WTC11 (cell line): ENCODE data around the gene ESAM. TPM values are rescaled to one million over a fixed set of nuclear protein-coding genes. Genes with fewer than 3 reads are reported as not detected.

Source experiments
- ATAC-seq: fragments of 200-7000 bp; cut with Tn5 transposase; 2 replicates; pipeline ENCODE4 v1.10.0; 2021; ENCODE audit warnings: mild to moderate bottlenecking, moderate library complexity
- CTCF ChIA-PET: fragments of 300-600 bp; sonication (Branson Sonifier 250); formaldehyde crosslinking; loops from one replicate; lab custom pipeline; 2021; ENCODE audit warnings: antibody characterized with exemption; lab: Charles Lee
- POLR2A ChIA-PET: fragments of 350-600 bp; sonication (Branson Sonifier 250); formaldehyde crosslinking; loops from one replicate; lab custom pipeline; 2021; ENCODE audit warnings: antibody characterized with exemption; lab: Charles Lee
- DNase-seq: peaks from one replicate; pipeline ENCODE4 v3.0.0; 2021; ENCODE audit warnings: low spot score
- H3K27ac Mint-ChIP-seq: 2 replicates; pipeline ENCODE4 v1.8.0; 2021; ENCODE audit warnings: mixed read lengths
- H3K27me3 Mint-ChIP-seq: 2 replicates; pipeline ENCODE4 v1.8.0; 2021; ENCODE audit warnings: low read depth, mild to moderate bottlenecking, moderate library complexity, mixed read lengths
- H3K36me3 Mint-ChIP-seq: 2 replicates; pipeline ENCODE4 v1.8.0; 2021; ENCODE audit warnings: mixed read lengths
- H3K4me1 Mint-ChIP-seq: 2 replicates; pipeline ENCODE4 v1.8.0; 2022; ENCODE audit warnings: mixed read lengths
- H3K4me3 Mint-ChIP-seq: 2 replicates; pipeline ENCODE4 v1.8.0; 2021; ENCODE audit warnings: mild to moderate bottlenecking, moderate library complexity, mixed read lengths
- H3K9me3 Mint-ChIP-seq: 2 replicates; pipeline ENCODE4 v1.8.0; 2021; ENCODE audit warnings: mixed read lengths
- ATF1 ChIP-seq: sonication (generic); formaldehyde crosslinking; IDR thresholded peaks from 2 replicates; pipeline ENCODE4 v1.8.1; 2023; ENCODE audit warnings: mild to moderate bottlenecking, moderate library complexity, missing genetic modification reagents
- CREB1 ChIP-seq: sonication (generic); formaldehyde crosslinking; IDR thresholded peaks from 2 replicates; pipeline ENCODE4 v1.8.0; 2023; ENCODE audit warnings: mild to moderate bottlenecking, missing genetic modification reagents
- CTCF ChIP-seq: fragments of 200-600 bp; IDR thresholded peaks from 2 replicates; pipeline ENCODE4 v1.8.0; 2022; ENCODE audit warnings: antibody characterized with exemption
- ELF4 ChIP-seq: sonication (generic); formaldehyde crosslinking; IDR thresholded peaks from 2 replicates; pipeline ENCODE4 v1.8.1; 2022; ENCODE audit warnings: low read depth, mild to moderate bottlenecking, moderate library complexity, missing genetic modification reagents
- EMX1 ChIP-seq: fragments of 250-450 bp; sonication (Bioruptor Pico); IDR thresholded peaks from 2 replicates; pipeline ENCODE4 v1.8.0; 2021; ENCODE audit warnings: mild to moderate bottlenecking
- FOXJ3 ChIP-seq: sonication (generic); formaldehyde crosslinking; IDR thresholded peaks from 2 replicates; pipeline ENCODE4 v1.9.0; 2021; ENCODE audit warnings: missing genetic modification reagents, mild to moderate bottlenecking, borderline replicate concordance
- GTF2I ChIP-seq: fragments of 250-450 bp; sonication (Bioruptor Pico); conservative IDR thresholded peaks from 2 replicates; pipeline ENCODE4 v1.4.0; 2021; ENCODE audit warnings: mild to moderate bottlenecking
- HMGA2 ChIP-seq: fragments of 250-450 bp; sonication (Bioruptor Pico); IDR thresholded peaks from 2 replicates; pipeline ENCODE4 v1.4.0; 2021; ENCODE audit warnings: mild to moderate bottlenecking, moderate library complexity
- MAX ChIP-seq: sonication (generic); formaldehyde crosslinking; IDR thresholded peaks from 2 replicates; pipeline ENCODE4 v1.8.0; 2022; ENCODE audit warnings: mild to moderate bottlenecking, missing genetic modification reagents
- MXD4 ChIP-seq: fragments of 250-450 bp; sonication (Bioruptor Pico); IDR thresholded peaks from 2 replicates; pipeline ENCODE4 v1.8.0; 2021; ENCODE audit warnings: mild to moderate bottlenecking, moderate library complexity, borderline replicate concordance
- SMAD4 ChIP-seq: sonication (generic); formaldehyde crosslinking; IDR thresholded peaks from 2 replicates; pipeline ENCODE4 v1.8.0; 2022; ENCODE audit warnings: mild to moderate bottlenecking, missing genetic modification reagents
- SP1 ChIP-seq: sonication (generic); formaldehyde crosslinking; conservative IDR thresholded peaks from 2 replicates; pipeline ENCODE4 v1.8.1; 2022; ENCODE audit warnings: missing genetic modification reagents
- STAT6 ChIP-seq: sonication (generic); formaldehyde crosslinking; conservative IDR thresholded peaks from 2 replicates; pipeline ENCODE4 v1.8.1; 2023; ENCODE audit warnings: mild to moderate bottlenecking, low read depth, missing genetic modification reagents, moderate library complexity
- TCF7 ChIP-seq: sonication (generic); formaldehyde crosslinking; IDR thresholded peaks from 2 replicates; pipeline ENCODE4 v1.8.0; 2022; ENCODE audit warnings: mild to moderate bottlenecking, low read depth, missing genetic modification reagents, moderate library complexity
- TP53 ChIP-seq: sonication (generic); formaldehyde crosslinking; IDR thresholded peaks from 2 replicates; pipeline ENCODE4 v1.8.1; 2023; ENCODE audit warnings: mild to moderate bottlenecking, missing genetic modification reagents
- ZNF219 ChIP-seq: sonication (generic); formaldehyde crosslinking; IDR thresholded peaks from 2 replicates; pipeline ENCODE4 v1.8.0; 2023; ENCODE audit warnings: missing genetic modification reagents, mild to moderate bottlenecking, borderline replicate concordance
- ZNF281 ChIP-seq: sonication (generic); formaldehyde crosslinking; IDR thresholded peaks from 2 replicates; pipeline ENCODE4 v1.8.0; 2023; ENCODE audit warnings: mild to moderate bottlenecking, missing genetic modification reagents
- ZNF396 ChIP-seq: fragments of 250-450 bp; sonication (Bioruptor Pico); IDR thresholded peaks from 2 replicates; pipeline ENCODE4 v1.8.0; 2021; ENCODE audit warnings: mild to moderate bottlenecking, moderate library complexity, borderline replicate concordance
- ZNF416 ChIP-seq: fragments of 250-450 bp; sonication (Bioruptor Pico); IDR thresholded peaks from 2 replicates; pipeline ENCODE4 v1.9.0; 2021; ENCODE audit warnings: mild to moderate bottlenecking, inconsistent platforms
- ZNF671 ChIP-seq: fragments of 250-450 bp; sonication (Bioruptor Pico); IDR thresholded peaks from 2 replicates; pipeline ENCODE4 v1.8.0; 2021; ENCODE audit warnings: mild to moderate bottlenecking
- total RNA-seq: library from RNA; stranded (reverse); gene quantifications from 3 replicates; pipeline ENCODE4 v1.2.3, GENCODE V29; 2021

ESAM gene
- total RNA-seq, 1 experiment from 2014 or later, result 0.48 TPM

GRCh38 chr11:124754309-124754708, 7.8 kb downstream of the ESAM start:
- no peaks in the 10 kb centered on the region for H3K9me3 Mint-ChIP-seq
- peaks cover 48% of the 10 kb centered on the region for H3K4me1 Mint-ChIP-seq
- H3K27me3 Mint-ChIP-seq, result peaks cover 100% of the 10 kb centered on the region
- no peak overlapping the region for H3K27ac Mint-ChIP-seq
- no peak for DNase-seq
- TF ChIP-seq TCF7 (CRISPR knock-in tag), result no peak
- TF ChIP-seq SP1 (CRISPR knock-in tag), result no peak
- no peak for TF ChIP-seq ZNF219 (CRISPR knock-in tag)
- no peak for TF ChIP-seq MAX (CRISPR knock-in tag)
- no peak for TF ChIP-seq FOXJ3 (CRISPR knock-in tag)
- TF ChIP-seq ZNF281 (CRISPR knock-in tag), result no peak
- TF ChIP-seq STAT6 (CRISPR knock-in tag), result no peak
- ChIA-PET CTCF (interaction anchor here (1.1 to 2.2 kb wide), 5 partner anchors 14 to 112 kb away, joined by 3 to 10 read pairs (median 5); partner anchors contain the start of genes NRGN and ROBO3), POLR2A (no interaction called here)
- ATAC-seq, result no peak
- H3K4me3 Mint-ChIP-seq, result no peak overlapping the region
- H3K36me3 Mint-ChIP-seq, result no peaks in the 10 kb centered on the region

- POLR2A ChIA-PET, result no interaction called here
- no peak overlapping the region for H3K4me3 Mint-ChIP-seq
- no peaks in the 10 kb centered on the region for H3K9me3 Mint-ChIP-seq
- H3K4me1 Mint-ChIP-seq, result peaks cover 45% of the 10 kb centered on the region
- TF ChIP-seq CREB1 (CRISPR knock-in tag), result no peak
- TF ChIP-seq ELF4 (CRISPR knock-in tag), result no peak
- TF ChIP-seq STAT6 (CRISPR knock-in tag), result no peak
- no peak for TF ChIP-seq ZNF396 (CRISPR knock-in tag)
- TF ChIP-seq EMX1, result no peak
- no peak for TF ChIP-seq SMAD4 (CRISPR knock-in tag)
- TF ChIP-seq ZNF416, result no peak
- no peak for TF ChIP-seq MXD4 (CRISPR knock-in tag)
- no peak for TF ChIP-seq GTF2I (CRISPR knock-in tag)
- TF ChIP-seq ATF1 (CRISPR knock-in tag), result no peak
- TF ChIP-seq HMGA2 (CRISPR knock-in tag), result no peak
- TF ChIP-seq TP53 (CRISPR knock-in tag), result no peak
- no peak for TF ChIP-seq CTCF
- no peak for TF ChIP-seq ZNF671
- TF ChIP-seq, all 79 proteins: peak for 0
- peaks cover 100% of the 10 kb centered on the region for H3K27me3 Mint-ChIP-seq
- CTCF ChIA-PET, result interaction anchor here (0.6 to 2.2 kb wide), 8 partner anchors 10 to 123 kb away, joined by 3 to 10 read pairs (median 3); partner anchors contain the start of genes NRGN and ROBO3
- DNase-seq (no peak), ATAC-seq (no peak)
- H3K27ac Mint-ChIP-seq, result no peak overlapping the region
- no peaks in the 10 kb centered on the region for H3K36me3 Mint-ChIP-seq
Measured at GRCh38 chr11:124753624-124754023, 8.5 kb downstream of the ESAM start.
